Measurements from ENCODE around the gene SDHA. TPM values are rescaled to one million over a fixed set of nuclear protein-coding genes. Genes with fewer than 3 reads are reported as not detected.
"Not testable (repeated sequence)": the region's sequence is repeated elsewhere in the genome, so short reads cannot be mapped to it uniquely, and the experiment has no call there.

Gene SDHA
- total and polyA plus RNA-seq, 10 of the 15 experiments (the other 5 are each of a cell fraction or from before 2014, with no cell fraction given) = 63.3 to 205 (median 104) TPM

DNA sequence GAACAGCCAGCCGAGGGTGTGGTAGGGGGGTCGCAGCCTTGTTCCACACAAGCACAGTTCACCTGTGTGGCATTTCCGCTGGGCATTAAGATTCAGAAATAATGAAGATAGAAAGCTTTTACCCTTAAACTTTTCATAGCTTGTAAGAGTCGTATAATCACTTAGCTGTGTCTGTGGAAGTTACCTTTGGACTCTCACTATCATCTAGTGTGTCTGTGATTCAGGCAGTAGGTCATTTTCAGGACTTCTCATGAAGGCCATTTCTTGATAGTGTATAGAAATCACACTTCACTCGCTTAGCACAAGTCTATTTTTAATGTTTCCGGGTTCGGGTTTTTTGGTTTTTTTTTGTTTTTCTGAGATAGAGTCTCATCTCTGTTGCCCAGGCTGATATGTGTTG is 37.0 kb downstream of the SDHA start:
- H3K27ac ChIP-seq (ENCODE audit: control insufficient read depth, insufficient read depth); H3K4me2 ChIP-seq (ENCODE audit: control insufficient read depth, insufficient read depth); SMC1A ChIA-PET (ENCODE audit: uncharacterized antibody, unreplicated experiment); H3K79me2 ChIP-seq (ENCODE audit: control insufficient read depth, insufficient read depth, low read length); H3K9me3 ChIP-seq (replicated peaks; ENCODE audit: control insufficient read depth, insufficient read depth, low read length); H3K27me3 ChIP-seq (replicated peaks in 1 of 2; ENCODE audit: control insufficient read depth in 2 of 2, insufficient read depth in 2 of 2, low read length in 1 of 2); BruUV-seq (replicated peaks); POLR2A ChIA-PET; H3K4me3 ChIP-seq; intact Hi-C loops (cut with micrococcal nuclease; ENCODE audit: unreplicated experiment); CTCF ChIA-PET; H3K4me1 ChIP-seq (ENCODE audit: control insufficient read depth, insufficient read depth, low read length); H4K20me1 ChIP-seq (ENCODE audit: control insufficient read depth, insufficient read depth); H3K9ac ChIP-seq (ENCODE audit: control insufficient read depth, insufficient read depth, low read length); in situ Hi-C loops (cut with MboI); RAD21 ChIA-PET (ENCODE audit: unreplicated experiment); DNase-seq (ENCODE audit: low read depth, low spot score); ATAC-seq; FAIRE-seq; H2AFZ ChIP-seq (ENCODE audit: control insufficient read depth, low read depth, low read length): not testable (repeated sequence)
- WGBS (ENCODE audit: insufficient coverage, insufficient replicate concordance, low lambda C conversion rate, missing lambda C conversion rate) = 95% methylated on average over 7 of the region's 7 CpGs
- peaks cover 13 to 15% of the 10 kb centered on the region in 2 experiments for H3K36me3 ChIP-seq (ENCODE audit: control insufficient read depth in 2 of 2, insufficient read depth in 2 of 2, low read length in 1 of 2)

DNA sequence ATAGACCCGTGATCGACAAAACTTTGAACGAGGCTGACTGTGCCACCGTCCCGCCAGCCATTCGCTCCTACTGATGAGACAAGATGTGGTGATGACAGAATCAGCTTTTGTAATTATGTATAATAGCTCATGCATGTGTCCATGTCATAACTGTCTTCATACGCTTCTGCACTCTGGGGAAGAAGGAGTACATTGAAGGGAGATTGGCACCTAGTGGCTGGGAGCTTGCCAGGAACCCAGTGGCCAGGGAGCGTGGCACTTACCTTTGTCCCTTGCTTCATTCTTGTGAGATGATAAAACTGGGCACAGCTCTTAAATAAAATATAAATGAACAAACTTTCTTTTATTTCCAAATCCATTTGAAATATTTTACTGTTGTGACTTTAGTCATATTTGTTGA is 38.2 kb downstream of the SDHA start:
- POLR2A ChIA-PET; H3K79me2 ChIP-seq (ENCODE audit: control insufficient read depth, insufficient read depth, low read length); H3K27me3 ChIP-seq (replicated peaks in 1 of 2; ENCODE audit: control insufficient read depth in 2 of 2, insufficient read depth in 2 of 2, low read length in 1 of 2); BruUV-seq (replicated peaks); intact Hi-C loops (cut with micrococcal nuclease; ENCODE audit: unreplicated experiment); H3K27ac ChIP-seq (ENCODE audit: control insufficient read depth, insufficient read depth); FAIRE-seq; DNase-seq (ENCODE audit: low read depth, low spot score); H2AFZ ChIP-seq (ENCODE audit: control insufficient read depth, low read depth, low read length); H3K4me2 ChIP-seq (ENCODE audit: control insufficient read depth, insufficient read depth); ATAC-seq; H3K9ac ChIP-seq (ENCODE audit: control insufficient read depth, insufficient read depth, low read length); H3K9me3 ChIP-seq (replicated peaks; ENCODE audit: control insufficient read depth, insufficient read depth, low read length); H3K4me1 ChIP-seq (ENCODE audit: control insufficient read depth, insufficient read depth, low read length); in situ Hi-C loops (cut with MboI); RAD21 ChIA-PET (ENCODE audit: unreplicated experiment); SMC1A ChIA-PET (ENCODE audit: uncharacterized antibody, unreplicated experiment); H4K20me1 ChIP-seq (ENCODE audit: control insufficient read depth, insufficient read depth); H3K4me3 ChIP-seq: not testable (repeated sequence)
- 95% methylated on average over 8 of the region's 8 CpGs for WGBS (ENCODE audit: insufficient coverage, insufficient replicate concordance, low lambda C conversion rate, missing lambda C conversion rate)
- peaks cover 13 to 15% of the 10 kb centered on the region in 2 experiments for H3K36me3 ChIP-seq (ENCODE audit: control insufficient read depth in 2 of 2, insufficient read depth in 2 of 2, low read length in 1 of 2)
- CTCF ChIA-PET = interaction anchor here (0.7 kb wide), 1 partner anchor 117 kb away, joined by 3 read pairs; no protein-coding TSS in a partner anchor

Data from GM12878 (cell line).